D721Med (cell line): ENCODE results near the gene FERD3L.

Experiments used
- DNase-seq: peaks from one replicate; pipeline ENCODE4 v3.0.0; 2011; ENCODE audit warnings: low spot score; ENCODE audit not compliant: insufficient read length
- FAIRE-seq: peaks from 2 replicates; lab custom pipeline; 2011; peaks lifted over from hg19 to GRCh38; lab: Jason Lieb, UNC
- TF ChIP-seq, protein P1 (sequence below): IDR thresholded peaks from 2 replicates; pipeline ENCODE4 v1.5.1; 2012; ENCODE audit warnings: mild to moderate bottlenecking, control low read depth; ENCODE audit not compliant: insufficient read depth; ENCODE audit errors: missing control alignments

Gene FERD3L

GRCh38 chr7:19099194-19099593 lies 46.0 kb downstream of the FERD3L start:
- FAIRE-seq (no peak), DNase-seq (no peak)
- TF ChIP-seq, protein P1, sequence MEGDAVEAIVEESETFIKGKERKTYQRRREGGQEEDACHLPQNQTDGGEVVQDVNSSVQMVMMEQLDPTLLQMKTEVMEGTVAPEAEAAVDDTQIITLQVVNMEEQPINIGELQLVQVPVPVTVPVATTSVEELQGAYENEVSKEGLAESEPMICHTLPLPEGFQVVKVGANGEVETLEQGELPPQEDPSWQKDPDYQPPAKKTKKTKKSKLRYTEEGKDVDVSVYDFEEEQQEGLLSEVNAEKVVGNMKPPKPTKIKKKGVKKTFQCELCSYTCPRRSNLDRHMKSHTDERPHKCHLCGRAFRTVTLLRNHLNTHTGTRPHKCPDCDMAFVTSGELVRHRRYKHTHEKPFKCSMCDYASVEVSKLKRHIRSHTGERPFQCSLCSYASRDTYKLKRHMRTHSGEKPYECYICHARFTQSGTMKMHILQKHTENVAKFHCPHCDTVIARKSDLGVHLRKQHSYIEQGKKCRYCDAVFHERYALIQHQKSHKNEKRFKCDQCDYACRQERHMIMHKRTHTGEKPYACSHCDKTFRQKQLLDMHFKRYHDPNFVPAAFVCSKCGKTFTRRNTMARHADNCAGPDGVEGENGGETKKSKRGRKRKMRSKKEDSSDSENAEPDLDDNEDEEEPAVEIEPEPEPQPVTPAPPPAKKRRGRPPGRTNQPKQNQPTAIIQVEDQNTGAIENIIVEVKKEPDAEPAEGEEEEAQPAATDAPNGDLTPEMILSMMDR: no peak

DNA sequence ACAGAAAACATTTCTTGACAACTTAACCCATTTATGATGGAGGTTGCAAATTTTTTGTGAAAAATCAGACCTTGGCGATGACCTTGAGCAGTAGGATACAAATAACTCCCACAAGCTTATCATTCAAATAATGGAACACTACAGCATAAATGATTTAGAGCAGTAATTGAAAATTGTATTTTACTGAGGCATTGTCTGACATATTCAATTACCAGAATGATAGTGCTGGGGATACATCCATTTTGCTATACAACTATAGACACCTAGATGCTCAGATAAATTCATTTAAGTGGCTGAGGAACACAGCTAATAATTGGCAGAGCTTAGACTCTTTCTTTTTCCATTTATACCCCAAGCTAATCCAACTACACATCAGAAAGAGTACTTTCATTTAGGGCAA lies 46.7 kb downstream of the FERD3L start:
- DNase-seq (no peak), FAIRE-seq (no peak)
- TF ChIP-seq, protein P1: no peak

GRCh38 chr7:19097165-19098055 lies 47.8 kb downstream of the FERD3L start:
- TF ChIP-seq, protein P1: no peak
- DNase-seq (no peak), FAIRE-seq (no peak)

GRCh38 chr7:19095353-19095860 lies 49.8 kb downstream of the FERD3L start:
- no peak for DNase-seq
- FAIRE-seq: no peak
- TF ChIP-seq, protein P1: no peak
